ENCODE results near the gene BCL7B.
"Not testable (repeated sequence)": the region's sequence is repeated elsewhere in the genome, so short reads cannot be mapped to it uniquely, and the experiment has no call there.

The BCL7B gene

DNA sequence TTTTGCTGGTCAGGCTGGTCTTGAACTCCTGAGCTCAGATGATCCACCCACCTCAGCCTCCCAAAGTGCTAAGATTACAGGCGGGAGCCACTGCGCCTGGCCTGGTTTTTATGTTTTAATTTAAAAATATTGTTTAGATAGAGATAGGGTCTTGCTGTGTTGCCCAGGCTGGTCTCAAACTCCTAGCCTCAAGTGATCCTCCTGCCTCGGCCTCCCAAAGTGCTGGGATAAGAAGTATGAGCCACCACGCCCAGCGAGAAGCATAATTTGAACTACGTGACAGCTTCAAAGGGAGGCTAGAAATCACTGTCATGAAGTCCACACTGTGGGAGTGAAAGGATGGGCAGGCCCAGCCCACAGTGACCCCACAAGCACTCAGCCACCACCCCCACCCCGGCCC lies 21.6 kb downstream of the BCL7B start:
- DNase-seq (ENCODE audit: low read depth) = not testable (repeated sequence)

DNA sequence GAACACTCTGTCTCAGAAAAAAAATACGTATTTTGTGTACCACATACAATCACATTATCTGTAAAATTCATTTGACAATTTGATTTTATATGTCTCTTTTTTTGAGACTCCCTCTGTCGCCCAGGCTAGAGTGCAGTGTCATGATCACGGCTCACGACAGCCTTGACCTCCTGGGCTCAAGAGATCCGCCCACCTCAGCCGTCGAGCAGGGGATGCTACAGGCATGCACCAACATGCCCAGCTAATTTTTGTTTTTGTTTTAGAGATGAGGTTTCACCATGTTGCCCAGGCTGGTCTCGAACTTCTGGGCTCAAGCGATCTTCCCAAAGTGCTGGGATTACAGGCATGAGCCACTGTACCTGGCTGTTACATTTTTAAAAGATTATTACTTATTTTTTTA lies 23.7 kb downstream of the BCL7B start:
- DNase-seq (ENCODE audit: low read depth) = no peak

DNA sequence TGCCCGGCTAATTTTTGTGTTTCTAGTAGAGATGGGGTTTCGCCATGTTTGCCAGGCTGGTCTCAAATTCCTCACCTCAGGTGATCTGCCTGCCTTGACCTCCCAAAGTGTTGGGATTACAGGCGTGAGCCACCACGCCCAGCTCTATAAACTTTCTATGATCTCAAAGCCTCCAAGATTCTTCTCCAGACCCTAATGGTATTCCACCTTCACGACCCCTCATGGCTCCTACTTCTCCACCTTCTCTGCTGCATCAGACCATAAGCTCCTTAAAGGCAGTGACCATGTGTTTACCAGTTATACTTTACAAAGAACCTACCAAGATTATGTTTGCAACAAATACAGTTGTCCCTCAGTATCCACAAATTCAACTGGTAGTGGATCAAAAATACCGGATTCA lies 25.3 kb downstream of the BCL7B start:
- no peak for DNase-seq (ENCODE audit: low read depth)

DNA sequence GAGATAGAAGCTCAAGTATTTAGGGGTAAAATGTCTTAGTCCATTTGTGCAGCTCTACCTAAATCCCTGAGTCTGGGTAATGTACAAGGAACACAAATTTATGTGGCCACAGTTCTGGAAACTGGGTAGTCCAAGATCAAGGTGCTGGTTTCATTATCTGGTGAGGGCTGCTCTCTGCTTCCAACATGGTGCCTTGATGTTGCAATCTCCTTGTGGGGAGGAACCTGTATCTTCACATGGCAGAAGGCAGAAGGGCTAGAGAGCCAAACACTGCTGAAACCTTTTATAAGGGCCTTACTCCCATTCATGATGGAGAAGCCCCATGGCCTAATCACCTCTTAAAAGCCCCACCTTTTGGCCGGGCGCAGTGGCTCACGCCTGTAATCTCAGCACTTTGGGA lies 26.7 kb downstream of the BCL7B start:
- DNase-seq (ENCODE audit: low read depth) = no peak

DNA sequence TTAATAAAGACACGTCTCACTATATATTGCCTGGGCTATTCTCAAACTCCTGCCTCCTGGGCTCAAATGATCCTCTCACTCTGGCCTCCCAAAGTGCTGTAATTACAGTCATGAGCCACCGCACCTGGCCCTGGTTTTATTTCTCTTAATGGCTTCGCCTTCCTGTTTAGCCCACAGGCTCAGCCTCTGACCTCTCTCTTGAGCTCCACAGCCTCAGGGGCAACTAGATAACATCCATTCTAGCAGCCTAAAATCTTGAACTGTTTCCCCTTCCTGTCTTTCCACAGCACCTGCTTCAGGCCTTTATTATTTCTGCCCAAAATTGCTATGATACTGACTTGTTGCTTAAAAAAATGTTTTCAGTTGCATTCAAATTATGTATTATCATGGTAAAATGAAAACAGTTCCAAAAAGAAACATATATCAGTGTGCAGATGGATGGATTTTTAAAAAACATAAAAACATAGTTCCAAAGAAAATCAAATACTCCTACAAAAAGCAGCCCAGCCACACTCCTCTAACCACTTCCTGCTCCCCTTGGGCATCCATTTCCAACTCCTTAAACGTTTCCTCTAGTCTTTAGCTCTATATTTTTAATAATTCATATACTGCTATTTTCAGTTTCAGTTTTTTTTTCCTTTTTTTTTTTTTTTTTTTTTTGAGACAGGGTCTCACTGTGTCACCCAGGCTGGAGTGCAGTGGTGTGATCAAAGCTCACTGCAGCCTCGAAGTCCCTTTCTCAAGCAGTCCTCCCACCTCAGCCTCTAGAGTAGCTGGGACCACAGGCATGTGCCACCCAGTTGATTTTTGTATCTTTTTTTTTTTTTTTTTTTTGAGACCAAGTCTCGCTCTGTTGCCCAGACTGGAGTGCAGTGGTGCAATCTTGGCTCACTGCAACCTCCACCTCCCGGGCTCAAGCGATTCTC lies 30.3 kb downstream of the BCL7B start:
- no peak for DNase-seq (ENCODE audit: low read depth)

DNA sequence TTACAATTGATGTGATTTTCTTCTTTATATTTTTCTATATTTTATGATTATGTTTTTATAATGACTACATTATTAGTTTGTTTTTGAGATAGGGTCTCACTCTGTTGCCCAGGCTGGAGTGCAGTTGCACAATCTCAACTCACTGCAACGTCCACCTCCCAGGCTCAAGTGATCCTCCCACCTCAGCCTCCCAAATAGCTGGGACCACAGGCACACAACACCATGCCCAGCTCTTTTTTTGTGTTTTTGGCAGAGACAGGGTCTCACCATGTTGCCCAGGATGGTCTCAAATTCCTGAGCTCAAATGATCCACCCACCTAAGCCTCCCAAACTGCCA lies 31.4 kb downstream of the BCL7B start:
- not testable (repeated sequence) for DNase-seq (ENCODE audit: low read depth)

DNA sequence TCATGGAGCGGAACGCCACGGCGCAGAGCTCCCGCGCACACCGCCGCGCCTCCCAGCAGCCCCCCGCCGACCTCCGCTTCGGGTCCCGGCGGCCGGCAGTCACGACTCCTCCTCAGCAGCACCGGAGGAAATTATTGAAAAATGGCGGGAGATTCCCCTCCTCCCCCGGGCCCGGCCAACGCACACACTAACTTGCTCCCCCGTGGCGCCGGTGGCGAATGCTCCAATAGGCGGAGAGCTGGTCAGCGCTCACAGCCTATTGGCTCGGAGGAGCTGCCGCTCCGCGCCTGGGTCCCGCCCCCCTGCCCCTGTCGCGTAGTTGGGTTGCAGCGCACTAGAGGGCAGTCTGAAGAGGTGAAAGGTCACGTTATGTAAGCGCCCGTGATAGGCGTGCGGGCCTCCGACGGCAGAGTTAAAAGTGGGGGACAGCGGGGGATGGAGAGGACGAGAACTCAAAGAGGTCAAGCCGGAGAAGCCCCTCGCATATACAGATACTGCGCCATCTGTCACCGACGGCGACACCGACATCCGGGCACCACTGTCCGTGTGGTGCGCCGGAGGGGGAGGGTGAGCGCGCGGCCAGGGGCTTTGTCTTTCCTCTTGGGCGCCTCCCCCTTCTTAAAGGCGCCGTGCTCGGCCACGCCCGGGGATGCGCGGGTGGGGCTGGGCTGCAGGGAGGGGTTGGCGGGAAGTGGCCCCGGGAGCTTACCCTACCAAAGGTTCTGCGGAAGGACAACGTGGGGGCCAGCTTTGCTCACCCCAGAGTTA lies 35.2 kb downstream of the BCL7B start, which contains the start of gene BAZ1B:
TSS of gene BAZ1B (minus strand) at position 189 of the 768 bp plus-strand sequence. CDS start 360 bp downstream, outside the sequence.
- peak; percentile 94 for DNase-seq (ENCODE audit: low read depth)

DNA sequence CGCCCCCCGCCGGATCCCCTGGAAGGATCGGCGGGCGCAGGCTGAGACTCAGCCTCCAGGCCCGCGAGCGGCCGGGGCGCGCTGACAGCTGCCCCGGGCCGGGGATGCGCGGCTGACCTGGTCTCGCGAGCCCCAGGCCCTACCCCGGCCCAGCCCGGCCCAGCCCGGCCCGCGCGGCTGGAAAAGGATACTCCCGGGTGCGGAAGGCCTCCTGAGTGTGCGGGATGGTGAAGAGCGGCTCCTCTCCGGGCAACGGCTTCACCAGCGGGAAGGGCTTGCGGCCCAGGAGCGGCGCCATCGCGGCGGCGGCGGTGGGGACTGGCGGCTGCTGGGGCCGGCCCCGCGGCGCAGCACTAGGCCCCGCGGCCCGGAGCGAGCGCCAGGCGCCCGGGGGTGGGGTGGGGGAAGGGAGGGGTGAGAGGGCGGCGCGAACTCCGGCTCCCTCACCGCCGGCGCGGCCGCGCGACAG lies 35.8 kb downstream of the BCL7B start:
- peak; percentile 15 for DNase-seq (ENCODE audit: low read depth)

DNA sequence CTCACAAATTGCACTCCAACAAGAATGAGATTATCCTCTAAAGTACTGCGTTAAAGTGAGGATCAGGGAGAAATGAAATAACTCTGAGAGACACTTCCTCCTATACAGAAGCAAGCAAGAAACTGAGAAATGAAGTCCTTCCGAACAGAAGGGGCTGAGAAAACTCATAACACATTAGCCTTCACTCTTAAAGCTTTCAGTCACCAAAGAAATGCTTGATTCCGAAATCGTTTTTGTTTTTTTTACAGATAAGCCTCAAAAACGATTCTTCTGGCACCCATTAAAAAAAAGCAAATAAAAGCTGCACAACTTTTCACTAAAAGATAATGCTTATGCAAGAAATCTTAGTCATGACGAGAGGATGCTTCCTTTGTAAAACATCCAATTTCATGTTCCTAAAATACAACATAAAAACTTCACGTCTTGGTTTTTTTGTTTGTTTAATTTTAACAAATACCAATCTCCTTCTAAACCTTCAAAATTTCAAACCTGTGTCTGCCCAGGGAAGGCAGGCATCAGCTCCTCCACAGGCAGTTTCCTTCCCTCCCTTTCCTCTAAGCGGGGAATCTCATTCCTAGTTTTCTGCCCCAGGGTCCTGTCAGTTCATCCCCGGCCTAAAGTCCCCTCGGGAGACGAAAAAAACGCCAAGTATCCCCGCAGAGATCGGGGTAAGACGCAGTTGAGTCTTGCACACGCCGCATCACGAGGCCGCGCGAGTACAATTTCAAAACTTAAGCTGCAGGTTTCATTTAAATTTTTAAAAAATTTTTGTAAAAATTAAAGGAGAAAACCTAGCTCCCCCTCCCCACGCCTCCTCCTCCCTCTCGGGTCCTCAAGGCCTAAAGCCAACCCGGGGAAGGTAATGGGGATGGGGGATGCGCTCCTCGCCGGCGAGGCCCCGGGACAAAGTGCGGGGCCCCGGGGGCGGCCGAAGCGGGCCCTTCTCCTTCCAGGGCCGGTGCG lies 36.5 kb downstream of the BCL7B start:
- peak; percentile 5 for DNase-seq (ENCODE audit: low read depth)

DNA sequence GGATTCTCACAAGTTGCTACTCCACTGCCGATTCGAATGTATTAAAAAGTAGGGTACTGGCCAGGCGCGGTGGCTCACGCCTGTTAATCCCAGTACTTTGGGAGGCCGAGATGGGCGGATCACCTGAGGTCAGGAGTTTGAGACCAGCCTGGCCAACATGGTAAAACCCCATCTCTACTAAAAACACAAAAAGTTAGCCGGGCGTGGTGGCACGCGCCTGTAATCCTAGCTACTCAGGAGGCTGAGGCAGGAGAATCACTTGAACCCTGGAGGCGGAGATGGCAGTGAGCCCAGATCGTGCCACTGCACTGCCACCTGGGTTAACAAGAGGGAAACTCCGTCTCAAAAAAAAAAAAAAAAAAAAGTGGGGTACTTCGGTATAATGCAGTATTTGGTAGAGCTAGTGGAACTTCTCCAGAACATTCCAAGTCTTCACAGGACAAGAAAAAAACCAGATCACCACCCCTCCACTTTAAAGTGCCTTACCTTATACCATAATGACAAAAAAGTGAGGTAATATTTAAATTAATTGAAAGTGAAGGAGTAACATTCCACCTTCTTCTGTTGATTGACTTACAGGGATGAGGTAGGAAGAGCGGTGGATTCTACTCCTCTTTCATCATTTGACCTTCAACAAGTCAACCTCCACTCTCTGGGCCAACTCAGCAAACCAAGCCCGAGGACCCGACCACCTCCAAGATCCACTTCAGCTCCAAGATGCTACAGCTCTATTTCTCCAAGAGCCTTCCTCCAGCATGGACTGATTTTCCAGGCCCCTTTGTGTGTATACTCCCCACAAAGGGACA lies 37.4 kb downstream of the BCL7B start:
- DNase-seq (ENCODE audit: low read depth) = no peak

DNA sequence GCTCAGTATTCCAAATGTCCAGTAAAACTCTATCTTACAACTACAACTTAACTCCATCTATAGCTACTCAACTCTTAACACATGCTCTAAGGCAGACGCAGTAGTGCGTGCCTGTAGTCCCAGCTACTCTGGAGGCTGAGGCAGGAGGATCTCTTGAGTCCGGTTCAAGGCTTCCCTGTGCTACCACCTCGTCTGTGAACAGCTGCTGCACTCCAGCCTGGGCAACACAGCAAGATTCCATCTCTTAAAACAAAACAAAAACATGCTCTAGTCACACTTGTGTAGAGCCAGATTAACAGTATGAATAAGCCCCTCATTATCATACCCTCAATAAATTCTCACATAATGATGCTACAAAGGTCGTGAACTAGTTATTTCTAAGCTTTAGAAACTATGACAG lies 39.0 kb downstream of the BCL7B start:
- DNase-seq (ENCODE audit: low read depth) = no peak

DNA sequence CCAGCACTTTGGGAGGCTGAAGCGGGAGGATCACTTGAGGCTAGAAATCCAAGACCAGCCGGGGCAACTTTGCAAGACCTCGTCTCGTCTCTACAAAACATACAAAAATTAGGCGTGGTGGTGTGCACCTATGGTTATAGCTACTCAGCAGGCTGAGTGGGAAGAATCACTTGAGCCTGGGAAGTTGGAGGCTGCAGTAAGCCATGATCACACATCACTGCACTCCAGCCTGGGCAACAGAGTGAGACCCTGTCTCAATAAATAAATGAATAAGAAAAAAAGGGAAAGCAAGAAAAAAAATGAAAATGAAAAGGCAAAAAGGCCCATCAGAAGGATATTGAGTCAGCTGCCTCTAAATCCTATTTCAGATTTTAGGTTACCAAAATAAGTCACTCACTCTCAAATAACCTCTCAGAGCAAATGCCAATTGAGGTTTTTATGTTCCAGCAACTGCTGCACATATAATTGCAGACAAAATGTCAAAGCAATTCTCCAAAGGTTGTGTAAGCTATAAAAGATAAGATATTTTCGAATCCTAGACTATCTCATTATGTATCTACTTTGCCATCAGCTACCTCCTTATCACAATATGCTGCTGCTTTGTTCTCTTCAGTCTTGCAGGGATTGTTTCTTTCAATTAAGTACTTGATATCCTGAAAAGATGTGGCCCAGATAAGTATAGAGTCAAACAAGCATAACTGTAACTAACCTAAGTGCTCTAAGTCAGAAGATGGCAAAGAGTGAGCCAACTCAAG lies 40.1 kb downstream of the BCL7B start:
- DNase-seq (ENCODE audit: low read depth) = no peak

DNA sequence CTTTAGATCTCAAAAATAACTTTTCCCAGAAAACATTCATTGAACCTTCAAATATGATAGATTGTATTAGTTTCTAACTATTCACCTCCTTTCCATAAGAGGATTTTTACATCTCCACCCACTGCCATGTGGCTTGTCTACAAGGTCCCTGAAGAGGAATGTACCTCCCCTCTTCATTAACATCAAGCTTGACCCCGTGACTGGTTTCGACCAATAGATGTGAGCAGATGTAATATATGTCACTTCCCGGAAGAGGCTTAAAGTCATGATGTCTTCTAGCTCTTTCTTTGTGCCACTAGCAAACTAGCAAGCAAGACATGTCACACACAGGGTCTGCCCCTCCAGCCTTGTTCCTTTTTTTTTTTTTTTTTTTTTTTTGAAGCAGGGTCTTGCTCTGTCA lies 42.3 kb downstream of the BCL7B start:
- DNase-seq (ENCODE audit: low read depth) = no peak

DNA sequence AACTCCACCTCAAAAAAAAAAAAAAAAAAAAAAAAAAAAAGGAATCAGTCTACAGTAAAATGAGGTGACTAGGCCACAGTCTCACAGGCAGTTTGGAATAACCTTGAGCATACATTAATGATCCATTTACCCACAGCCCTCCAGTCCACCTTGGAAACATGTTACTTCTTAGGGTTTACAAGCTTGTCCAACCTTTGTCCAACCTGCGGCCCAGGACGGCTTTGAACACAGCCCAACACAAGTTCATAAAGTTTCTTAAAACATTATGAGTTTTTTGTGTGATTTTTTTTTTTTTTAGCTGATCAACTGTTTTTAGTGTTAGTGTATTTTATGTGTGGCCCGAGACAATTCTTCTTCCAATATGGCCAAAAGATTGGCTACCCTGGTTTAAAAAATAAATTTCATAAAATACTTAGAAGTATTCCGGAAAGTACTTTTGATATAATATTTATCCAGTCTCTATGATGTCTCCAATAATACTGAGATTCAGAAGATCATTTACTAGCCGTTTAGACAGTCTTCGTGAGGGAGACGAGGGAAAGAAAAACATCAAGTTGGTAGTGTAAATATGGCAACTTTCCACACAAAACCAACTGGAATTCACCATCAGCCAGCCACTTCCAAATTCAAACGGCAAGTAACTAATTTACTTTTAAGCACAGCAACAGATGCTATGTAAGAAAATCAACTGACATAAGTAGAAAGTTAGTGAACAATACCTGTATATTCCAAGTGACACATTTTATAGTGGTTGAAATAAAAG lies 45.3 kb downstream of the BCL7B start:
- DNase-seq (ENCODE audit: low read depth) = no peak

DNA sequence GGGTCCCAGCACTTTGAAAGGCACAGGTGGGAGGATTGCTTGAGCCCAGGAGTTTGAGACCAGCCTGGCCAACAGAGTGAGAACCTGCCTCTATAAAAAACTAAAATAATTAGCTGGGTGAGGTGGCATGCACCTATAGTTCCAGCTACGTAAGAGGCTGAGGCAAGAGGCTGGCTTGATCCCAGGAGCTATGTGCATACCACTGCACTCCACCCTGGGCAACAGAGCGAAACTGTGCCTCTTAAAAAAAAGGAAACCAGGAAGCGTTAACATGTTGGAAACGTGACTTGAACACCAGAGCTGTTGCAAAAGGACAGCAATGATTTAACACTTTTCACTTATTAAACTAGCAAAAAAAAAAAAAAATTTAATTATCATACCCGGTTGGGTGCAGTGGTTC lies 48.0 kb downstream of the BCL7B start:
- DNase-seq (ENCODE audit: low read depth) = no peak

DNA sequence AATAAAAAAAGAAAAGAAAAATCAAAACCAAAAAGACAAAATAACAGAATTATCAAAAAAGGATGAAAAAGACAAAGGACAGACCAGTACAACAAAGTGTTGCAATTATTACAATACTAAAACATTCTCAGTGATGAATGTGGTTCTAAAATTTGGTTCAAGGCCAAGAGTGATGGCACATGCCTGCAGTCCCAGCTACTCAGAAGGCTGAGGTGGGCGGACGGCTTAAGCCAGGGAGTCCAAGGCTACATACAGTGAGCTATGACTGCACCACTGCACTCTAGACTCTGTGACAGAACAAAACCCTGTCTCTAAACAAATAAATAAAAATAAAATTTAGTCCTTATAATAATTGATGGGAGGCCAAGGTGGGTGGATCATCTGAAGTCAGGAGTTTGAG lies 49.9 kb downstream of the BCL7B start:
- DNase-seq (ENCODE audit: low read depth) = no peak

DNA sequence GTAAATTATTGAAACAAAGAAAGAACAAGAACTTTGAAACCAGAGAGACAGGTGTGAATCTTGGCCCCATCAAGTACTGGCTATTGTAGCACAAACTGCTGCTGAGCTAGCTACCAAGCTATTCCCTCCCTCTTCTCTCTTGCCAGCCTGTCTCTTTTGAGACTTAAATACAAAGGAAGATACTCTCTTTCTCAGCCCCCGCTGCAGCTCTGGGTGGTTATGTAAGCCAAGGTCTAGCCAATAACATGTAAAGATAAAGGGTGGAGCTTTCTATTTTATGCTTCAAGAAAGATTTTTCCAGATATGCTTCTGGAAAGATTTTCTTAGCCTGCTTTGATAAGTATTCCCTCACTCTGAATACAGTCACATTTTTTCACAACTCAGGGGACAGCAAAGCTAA lies 52.6 kb downstream of the BCL7B start:
- DNase-seq (ENCODE audit: low read depth) = no peak

DNA sequence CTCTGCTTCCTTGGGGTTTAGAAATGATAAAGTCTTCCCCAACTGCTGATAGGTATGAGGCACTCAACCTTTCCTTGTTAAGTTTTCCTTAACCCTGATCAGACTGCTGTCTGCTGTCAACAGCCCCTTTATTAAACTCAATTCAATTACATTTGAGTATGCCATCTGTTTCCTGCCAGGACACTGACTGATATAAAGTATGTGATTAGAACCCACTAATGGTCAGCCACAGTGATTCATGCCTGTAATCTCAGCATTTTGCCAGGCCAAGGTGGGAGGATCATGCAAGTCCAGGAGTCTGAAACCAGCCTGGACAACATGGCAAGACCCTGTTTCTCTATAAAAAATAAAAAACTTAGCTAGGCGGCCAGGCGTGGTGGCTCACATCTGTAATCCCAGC lies 53.5 kb downstream of the BCL7B start:
- DNase-seq (ENCODE audit: low read depth) = no peak

DNA sequence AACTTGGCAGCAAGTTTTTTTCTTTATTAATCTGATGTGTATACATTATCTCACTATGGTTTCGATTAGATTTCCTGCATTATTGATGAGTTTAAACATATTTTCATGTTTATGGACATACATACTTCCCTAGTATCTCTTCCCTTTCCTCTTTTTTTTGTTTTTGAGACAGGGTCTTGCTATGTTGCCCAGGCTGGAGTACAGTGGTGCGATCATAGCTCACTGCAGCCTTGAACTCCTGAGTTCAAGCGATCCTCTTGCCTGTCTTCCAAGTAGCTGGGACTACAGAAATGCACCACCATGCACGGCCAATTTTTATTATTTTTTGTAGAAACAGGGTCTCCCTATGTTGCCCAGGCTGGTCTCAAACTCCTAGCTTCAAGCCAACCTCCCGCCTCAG lies 54.3 kb downstream of the BCL7B start:
- no peak for DNase-seq (ENCODE audit: low read depth)

DNA sequence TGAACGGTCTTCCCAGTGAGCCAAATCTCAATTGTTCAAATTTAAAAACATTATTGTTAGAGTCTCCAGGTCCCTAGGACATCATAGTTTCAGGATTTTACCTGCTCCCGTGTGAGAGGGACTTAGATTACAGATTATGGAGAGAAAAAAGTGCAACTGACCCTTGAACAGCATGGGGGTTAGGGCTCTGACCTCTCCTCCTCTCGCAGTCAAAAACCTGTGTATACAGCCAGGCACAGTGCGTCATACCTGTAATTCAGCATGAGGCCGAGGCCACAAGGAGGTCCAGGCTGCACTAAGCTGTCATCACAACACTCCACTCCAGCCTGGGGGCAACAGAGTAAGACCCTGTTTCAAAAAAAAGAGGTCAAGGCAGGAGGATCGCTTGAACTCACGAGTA lies 60.9 kb downstream of the BCL7B start:
- DNase-seq (ENCODE audit: low read depth) = no peak
